Left lung (tissue), 10 donors: ENCODE results near the gene SMCO4. TPM values are rescaled to one million over a fixed set of nuclear protein-coding genes. Genes with fewer than 3 reads are reported as not detected.

Experiments
- ATAC-seq: fragments of 200-7000 bp; cut with Tn5 transposase; one replicate; pipeline ENCODE4 v1.9.1; 2020; ENCODE audit warnings: moderate library complexity
- DNase-seq, 4 donors: peaks; one replicate each; pipeline ENCODE4 v3.0.0-alpha.2; 2013 to 2020
- H3K27ac ChIP-seq, 2 donors: fragments of 200-600 bp; sonication (generic) in 1 of 2; one replicate each; pipeline versions ENCODE4 v1.5.0 to v1.8.0; 2020 to 2021
- H3K27me3 ChIP-seq, 2 donors: fragments of 200-600 bp; sonication (generic) in 1 of 2; one replicate each; pipeline versions ENCODE4 v1.5.0 to v1.8.0; 2020 to 2021
- H3K36me3 ChIP-seq, 2 donors: fragments of 200-600 bp; sonication (generic) in 1 of 2; one replicate each; pipeline versions ENCODE4 v1.5.0 to v1.8.0; 2020 to 2021
- H3K4me1 ChIP-seq, 2 donors: fragments of 200-600 bp; one replicate each; pipeline ENCODE4 v1.8.0; 2021
- H3K4me3 ChIP-seq, 2 donors: fragments of 200-600 bp; sonication (generic) in 1 of 2; one replicate each; pipeline versions ENCODE4 v1.5.0 to v1.8.0; 2020 to 2021; ENCODE audit warnings: mild to moderate bottlenecking in 1 of 2
- H3K9me3 ChIP-seq, 2 donors: fragments of 200-600 bp; sonication (generic) in 1 of 2; one replicate each; pipeline versions ENCODE4 v1.5.0 to v1.8.0; 2020 to 2021
- intact Hi-C, 2 donors: fragments of 100-400 bp; cut with DNase I; formaldehyde crosslinking; loops; one replicate each; pipeline versions ENCODE4 v1.11.2 to v1.14.2; 2022
- polyA plus RNA-seq, 6 donors: library from polyadenylated mRNA; unstranded; fragments of 120-200 nt; gene quantifications; one replicate each; pipeline ENCODE4 v1.2.1, GENCODE V29; 2013; ENCODE audit not compliant: insufficient read length in 6 of 6
- total RNA-seq, 2 donors: library from RNA; stranded (reverse); fragmentation: NEBNext Ultra II Directional; extraction: Animal tissue kit (Norgen Biotek cat#: 25700); gene quantifications; one replicate each; pipeline ENCODE4 v1.2.1, GENCODE V29; 2021
- TF ChIP-seq, protein P1 (sequence below), 2 donors: fragments of 200-600 bp; sonication (generic) in 1 of 2; IDR thresholded peaks; one replicate each; pipeline versions ENCODE4 v1.5.0 to v1.8.0; 2021; ENCODE audit warnings: antibody characterized with exemption in 2 of 2
- donor health status: DM: no; HTN: yes; CAD: no.
- donor health status: DM: no; HTN: no; CAD: no.

The SMCO4 gene
- total and polyA plus RNA-seq, 8 donors = 14.4 to 56.0 (median 18.5) TPM

DNA sequence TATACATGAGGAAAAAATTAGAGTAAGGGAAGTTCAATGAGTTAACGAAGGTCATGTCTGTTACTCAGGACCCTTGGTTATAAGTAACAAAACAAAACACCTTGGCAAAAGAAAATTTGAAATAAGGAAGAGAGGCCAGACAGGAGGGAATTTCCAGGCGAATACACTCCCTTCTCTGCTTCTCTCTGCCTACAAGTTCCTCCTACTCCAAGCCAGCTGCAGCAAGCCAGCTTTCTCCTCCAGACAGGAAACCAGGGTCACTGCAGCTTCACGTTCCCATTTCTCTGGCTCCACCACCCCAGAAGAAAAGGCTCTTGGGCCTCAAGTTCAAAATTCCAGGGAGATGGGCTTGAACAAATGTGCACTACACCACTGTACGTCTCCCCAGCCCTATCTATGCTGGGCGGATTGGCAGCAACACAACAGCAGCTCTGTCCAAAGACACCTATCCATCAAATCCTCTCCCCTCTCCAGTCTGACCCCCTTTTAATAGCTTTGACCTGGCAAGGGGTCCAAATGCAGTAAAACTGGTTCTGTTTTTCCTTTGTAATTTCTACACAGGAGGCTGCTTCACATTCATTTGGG lies 27.7 kb downstream of the SMCO4 start:
- no peaks in the 10 kb centered on the region for H3K9me3 ChIP-seq

DNA sequence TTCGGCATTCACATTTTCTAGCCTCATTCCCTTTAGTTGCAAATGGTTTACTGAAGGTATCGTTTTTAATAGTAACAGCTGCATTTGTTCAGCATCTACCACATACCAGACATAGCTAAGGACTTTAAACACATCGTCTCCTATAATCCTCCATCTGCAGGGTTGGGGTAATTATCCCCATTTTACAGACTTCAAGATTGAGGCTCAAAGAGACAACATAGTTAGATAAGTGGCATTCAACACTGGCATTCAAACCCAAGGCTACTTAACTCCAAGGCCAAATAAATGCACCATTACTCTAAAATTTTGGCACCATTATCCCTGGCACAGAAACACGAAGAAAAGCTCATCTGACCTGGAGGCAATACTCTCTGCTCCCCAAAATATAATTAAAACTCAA lies 28.5 kb downstream of the SMCO4 start:
- Histone ChIP-seq H3K36me3 (no peaks in the 10 kb centered on the region), H3K9me3 (no peaks in the 10 kb centered on the region), H3K4me1 (peaks cover 0 to 20% of the 10 kb centered on the region in 2 donors), H3K27me3 (no peaks in the 10 kb centered on the region), H3K4me3 (no peak overlapping the region), H3K27ac (no peak overlapping the region)
- ATAC-seq = no peak
- no peak for DNase-seq
- TF ChIP-seq, protein P1, sequence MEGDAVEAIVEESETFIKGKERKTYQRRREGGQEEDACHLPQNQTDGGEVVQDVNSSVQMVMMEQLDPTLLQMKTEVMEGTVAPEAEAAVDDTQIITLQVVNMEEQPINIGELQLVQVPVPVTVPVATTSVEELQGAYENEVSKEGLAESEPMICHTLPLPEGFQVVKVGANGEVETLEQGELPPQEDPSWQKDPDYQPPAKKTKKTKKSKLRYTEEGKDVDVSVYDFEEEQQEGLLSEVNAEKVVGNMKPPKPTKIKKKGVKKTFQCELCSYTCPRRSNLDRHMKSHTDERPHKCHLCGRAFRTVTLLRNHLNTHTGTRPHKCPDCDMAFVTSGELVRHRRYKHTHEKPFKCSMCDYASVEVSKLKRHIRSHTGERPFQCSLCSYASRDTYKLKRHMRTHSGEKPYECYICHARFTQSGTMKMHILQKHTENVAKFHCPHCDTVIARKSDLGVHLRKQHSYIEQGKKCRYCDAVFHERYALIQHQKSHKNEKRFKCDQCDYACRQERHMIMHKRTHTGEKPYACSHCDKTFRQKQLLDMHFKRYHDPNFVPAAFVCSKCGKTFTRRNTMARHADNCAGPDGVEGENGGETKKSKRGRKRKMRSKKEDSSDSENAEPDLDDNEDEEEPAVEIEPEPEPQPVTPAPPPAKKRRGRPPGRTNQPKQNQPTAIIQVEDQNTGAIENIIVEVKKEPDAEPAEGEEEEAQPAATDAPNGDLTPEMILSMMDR (IDR thresholded peaks at IDR 0.05) = no peak
- intact Hi-C loops = no loop called here

More for the DNA sequence above, 27.7 kb downstream of the SMCO4 start:
- Histone ChIP-seq H3K4me3 (no peak overlapping the region), H3K27me3 (no peaks in the 10 kb centered on the region), H3K36me3 (no peaks in the 10 kb centered on the region), H3K4me1 (peaks cover 0 to 22% of the 10 kb centered on the region in 2 donors), H3K27ac (no peak overlapping the region)
- no peak for DNase-seq
- ATAC-seq = peak; percentile 38
- TF ChIP-seq, protein P1 (IDR thresholded peaks at IDR 0.05) = no peak
- intact Hi-C loops = no loop called here

DNA sequence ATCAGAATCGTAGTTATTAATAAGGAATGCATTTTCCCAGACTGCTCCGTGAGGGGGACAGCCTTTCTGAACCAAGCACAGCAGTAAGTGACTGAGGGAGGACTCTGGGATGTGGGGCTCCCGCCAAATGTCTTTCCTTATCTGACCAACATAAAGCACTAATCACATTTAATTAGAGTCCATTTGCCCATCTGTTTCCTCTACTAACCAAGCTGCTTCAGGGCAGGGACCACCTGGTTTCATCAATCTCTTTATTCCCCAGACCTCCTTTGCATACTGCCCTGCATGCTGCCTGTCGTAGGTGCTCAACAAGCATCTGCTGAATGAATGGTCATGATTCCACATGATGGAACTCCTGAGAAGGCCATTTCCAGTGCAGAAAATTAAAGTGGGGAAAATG lies 29.4 kb downstream of the SMCO4 start:
- ATAC-seq (no peak), DNase-seq (no peak)
- TF ChIP-seq, protein P1 (IDR thresholded peaks at IDR 0.05) = no peak
- Histone ChIP-seq H3K27me3 (no peaks in the 10 kb centered on the region), H3K4me1 (peaks cover 0 to 15% of the 10 kb centered on the region in 2 donors), H3K27ac (no peak overlapping the region), H3K9me3 (peaks cover 0 to 4% of the 10 kb centered on the region in 2 donors), H3K4me3 (no peak overlapping the region), H3K36me3 (no peaks in the 10 kb centered on the region)
- intact Hi-C loops = no loop called here

DNA sequence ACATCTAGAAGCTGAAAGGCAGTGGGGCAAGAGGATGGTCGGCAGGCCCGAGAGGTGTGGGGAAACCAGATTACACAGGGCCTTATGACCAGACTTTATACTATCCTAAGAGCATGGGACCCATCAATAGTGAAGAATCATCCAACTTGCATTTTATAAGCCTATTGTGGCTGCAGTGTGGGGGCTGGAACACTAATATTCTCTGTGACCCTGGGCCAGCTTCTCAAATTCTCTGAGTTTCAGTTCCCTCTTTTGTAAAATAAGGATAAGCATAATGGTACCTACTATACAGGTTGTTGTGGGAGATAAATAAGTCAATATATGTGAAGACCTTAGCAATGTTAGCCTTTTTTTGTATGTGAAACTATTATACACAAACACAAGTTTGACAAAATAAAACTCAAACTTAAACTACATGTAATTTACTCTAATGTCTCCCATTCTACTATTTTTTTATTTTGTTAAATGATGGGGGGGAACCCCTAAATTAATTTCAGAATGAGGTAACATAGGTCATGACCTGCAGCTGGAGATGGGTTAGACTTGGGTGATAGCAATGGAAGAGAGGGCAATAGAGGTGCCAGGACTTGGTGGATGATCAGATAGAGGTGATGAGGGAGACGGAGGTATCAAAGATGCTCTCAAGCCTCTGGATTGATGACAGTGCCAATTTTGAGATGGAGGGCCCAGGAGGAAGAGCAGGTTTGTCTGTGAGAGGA lies 30.1 kb downstream of the SMCO4 start:
- intact Hi-C loops = no loop called here
- Histone ChIP-seq H3K9me3 (peaks cover 0 to 4% of the 10 kb centered on the region in 2 donors), H3K4me3 (no peak overlapping the region), H3K36me3 (no peaks in the 10 kb centered on the region), H3K4me1 (peaks cover 0 to 15% of the 10 kb centered on the region in 2 donors), H3K27ac (no peak overlapping the region), H3K27me3 (no peaks in the 10 kb centered on the region)
- DNase-seq = no peak
- ATAC-seq = no peak
- TF ChIP-seq, protein P1 (IDR thresholded peaks at IDR 0.05) = no peak

DNA sequence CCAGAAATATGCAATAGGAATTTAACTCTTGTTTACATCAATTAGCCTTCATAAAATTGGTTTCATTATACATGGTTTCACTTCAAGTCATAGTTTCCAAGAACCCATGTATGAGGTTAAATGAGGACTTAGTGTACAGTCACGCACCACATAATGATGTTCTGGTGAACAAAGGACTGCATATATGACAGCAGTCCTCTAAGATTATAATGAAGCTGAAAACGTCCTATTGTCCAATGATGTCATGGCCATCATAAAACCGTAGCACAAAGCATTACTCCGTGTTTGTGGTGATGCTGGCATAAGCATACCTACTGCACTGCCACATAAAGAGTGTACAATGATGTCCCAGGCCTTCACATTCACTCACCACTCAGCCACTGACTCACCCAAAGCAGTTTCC lies 31.1 kb downstream of the SMCO4 start:
- Histone ChIP-seq H3K4me1 (peaks cover 0 to 15% of the 10 kb centered on the region in 2 donors), H3K27ac (no peak overlapping the region), H3K9me3 (peaks cover 0 to 4% of the 10 kb centered on the region in 2 donors), H3K36me3 (no peaks in the 10 kb centered on the region), H3K27me3 (no peaks in the 10 kb centered on the region), H3K4me3 (no peak overlapping the region)
- TF ChIP-seq, protein P1 (IDR thresholded peaks at IDR 0.05) = no peak
- intact Hi-C loops = no loop called here
- DNase-seq = no peak
- ATAC-seq = no peak
